Astrocyte (in vitro differentiated cells and primary cell): ENCODE data around the gene IFT27. TPM values are rescaled to one million over a fixed set of nuclear protein-coding genes. Genes with fewer than 3 reads are reported as not detected.

Experiments
- DNase-seq: peaks from one replicate; pipeline ENCODE4 v3.0.0-alpha.2; 2010; ENCODE audit warnings: low read depth
- FAIRE-seq: peaks from 2 replicates; lab custom pipeline; 2011; peaks lifted over from hg19 to GRCh38; lab: Jason Lieb, UNC
- H2AFZ ChIP-seq: 2 replicates; pipeline ENCODE4 v1.6.0; 2012; ENCODE audit warnings: low read depth, low read length, inconsistent platforms
- H3K27ac ChIP-seq: 2 replicates; pipeline ENCODE4 v1.5.1; 2011; ENCODE audit warnings: low read depth, low read length, inconsistent platforms
- H3K27me3 ChIP-seq: 2 replicates; pipeline ENCODE4 v1.6.0; 2011; ENCODE audit warnings: low read length, inconsistent platforms; ENCODE audit not compliant: insufficient read depth
- H3K36me3 ChIP-seq: 2 replicates; pipeline ENCODE4 v1.5.1; 2011; ENCODE audit warnings: low read length, inconsistent platforms; ENCODE audit not compliant: insufficient read depth
- H3K4me1 ChIP-seq: 2 replicates; pipeline ENCODE4 v1.5.1; 2011; ENCODE audit warnings: low read length, inconsistent platforms; ENCODE audit not compliant: insufficient read depth
- H3K4me2 ChIP-seq: 2 replicates; pipeline ENCODE4 v1.6.0; 2012; ENCODE audit warnings: low read length, inconsistent platforms
- H3K4me3 ChIP-seq: 2 replicates; pipeline ENCODE4 v1.5.1; 2011; ENCODE audit warnings: low read depth, mild to moderate bottlenecking, low read length, inconsistent platforms; ENCODE audit not compliant: insufficient read depth
- H3K79me2 ChIP-seq: 2 replicates; pipeline ENCODE4 v1.6.0; 2012; ENCODE audit warnings: mild to moderate bottlenecking, low read length, inconsistent platforms; ENCODE audit not compliant: insufficient read depth
- H3K9ac ChIP-seq: 2 replicates; pipeline ENCODE4 v1.6.0; 2012; ENCODE audit warnings: mild to moderate bottlenecking, low read length, inconsistent platforms
- H3K9me3 ChIP-seq: 2 replicates; pipeline ENCODE4 v1.5.1; 2012; ENCODE audit warnings: low read depth, mild to moderate bottlenecking, low read length, inconsistent platforms; ENCODE audit not compliant: insufficient read depth
- H4K20me1 ChIP-seq: 2 replicates; pipeline ENCODE4 v1.6.0; 2012; ENCODE audit warnings: low read length, inconsistent platforms; ENCODE audit not compliant: insufficient read depth
- H3K27ac Mint-ChIP-seq: one replicate; pipeline ENCODE4 v1.8.0; 2021; ENCODE audit warnings: mild to moderate bottlenecking, mixed read lengths; ENCODE audit not compliant: unreplicated experiment
- H3K27me3 Mint-ChIP-seq: one replicate; pipeline ENCODE4 v1.8.0; 2021; ENCODE audit warnings: low read depth, mixed read lengths; ENCODE audit not compliant: unreplicated experiment
- H3K36me3 Mint-ChIP-seq: one replicate; pipeline ENCODE4 v1.8.0; 2021; ENCODE audit warnings: low read depth, mixed read lengths; ENCODE audit not compliant: unreplicated experiment
- H3K4me1 Mint-ChIP-seq: one replicate; pipeline ENCODE4 v1.8.0; 2021; ENCODE audit warnings: low read depth, mixed read lengths; ENCODE audit not compliant: unreplicated experiment
- H3K4me3 Mint-ChIP-seq: one replicate; pipeline ENCODE4 v1.8.0; 2021; ENCODE audit warnings: mild to moderate bottlenecking, moderate library complexity, mixed read lengths; ENCODE audit not compliant: unreplicated experiment
- H3K9me3 Mint-ChIP-seq: one replicate; pipeline ENCODE4 v1.8.0; 2021; ENCODE audit warnings: mild to moderate bottlenecking, mixed read lengths; ENCODE audit not compliant: unreplicated experiment
- EZH2 ChIP-seq: IDR thresholded peaks from 2 replicates; pipeline ENCODE4 v1.6.1; 2012; ENCODE audit warnings: mild to moderate bottlenecking, low read length, inconsistent platforms; ENCODE audit not compliant: insufficient read depth
- total RNA-seq: library from RNA; stranded (reverse); gene quantifications from 2 replicates; pipeline ENCODE4 v1.2.1, GENCODE V29; 2021
- TF ChIP-seq, protein P1 (sequence below): IDR thresholded peaks from 2 replicates; pipeline ENCODE4 v1.5.1; 2011; ENCODE audit warnings: low read depth, mild to moderate bottlenecking, inconsistent platforms, low read length, moderate library complexity; ENCODE audit not compliant: insufficient read depth

IFT27 gene
- total RNA-seq, 1 donor from 2014 or later = 30.1 TPM

DNA sequence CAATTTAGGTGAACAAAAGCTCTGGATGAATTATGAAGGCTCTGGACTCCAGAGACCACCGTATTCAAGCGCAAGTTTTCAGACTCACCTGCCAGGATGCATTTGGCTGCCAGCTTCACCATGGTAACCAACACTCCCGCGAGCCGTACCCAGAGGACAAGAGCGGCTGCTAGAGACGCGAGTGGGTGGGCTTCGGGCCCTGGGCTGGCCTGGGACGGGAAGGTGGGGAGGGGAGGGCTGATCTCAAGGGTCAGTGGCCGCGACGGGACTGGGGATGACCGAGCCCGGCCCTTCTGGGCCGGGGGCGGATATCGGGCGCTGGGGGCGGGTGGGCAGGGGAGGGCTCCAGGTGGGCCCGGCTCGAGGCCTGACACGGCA is 344 bp downstream of the IFT27 start:
- Histone ChIP-seq H3K79me2 (no peaks in the 10 kb centered on the region), H4K20me1 (peaks cover 21% of the 10 kb centered on the region), H3K9me3 (no peaks in the 10 kb centered on the region), H3K9ac (peak overlapping the region; percentile 92), H3K4me3 (peak overlapping the region; percentile 86), H3K4me2 (peak overlapping the region; percentile 100), H3K36me3 (no peaks in the 10 kb centered on the region), H3K27ac (peak overlapping the region; percentile 61), H3K27me3 (no peaks in the 10 kb centered on the region), H3K4me1 (peaks cover 7% of the 10 kb centered on the region), H2AFZ (peak overlapping the region; percentile 93)
- no peak for TF ChIP-seq EZH2
- TF ChIP-seq, protein P1, sequence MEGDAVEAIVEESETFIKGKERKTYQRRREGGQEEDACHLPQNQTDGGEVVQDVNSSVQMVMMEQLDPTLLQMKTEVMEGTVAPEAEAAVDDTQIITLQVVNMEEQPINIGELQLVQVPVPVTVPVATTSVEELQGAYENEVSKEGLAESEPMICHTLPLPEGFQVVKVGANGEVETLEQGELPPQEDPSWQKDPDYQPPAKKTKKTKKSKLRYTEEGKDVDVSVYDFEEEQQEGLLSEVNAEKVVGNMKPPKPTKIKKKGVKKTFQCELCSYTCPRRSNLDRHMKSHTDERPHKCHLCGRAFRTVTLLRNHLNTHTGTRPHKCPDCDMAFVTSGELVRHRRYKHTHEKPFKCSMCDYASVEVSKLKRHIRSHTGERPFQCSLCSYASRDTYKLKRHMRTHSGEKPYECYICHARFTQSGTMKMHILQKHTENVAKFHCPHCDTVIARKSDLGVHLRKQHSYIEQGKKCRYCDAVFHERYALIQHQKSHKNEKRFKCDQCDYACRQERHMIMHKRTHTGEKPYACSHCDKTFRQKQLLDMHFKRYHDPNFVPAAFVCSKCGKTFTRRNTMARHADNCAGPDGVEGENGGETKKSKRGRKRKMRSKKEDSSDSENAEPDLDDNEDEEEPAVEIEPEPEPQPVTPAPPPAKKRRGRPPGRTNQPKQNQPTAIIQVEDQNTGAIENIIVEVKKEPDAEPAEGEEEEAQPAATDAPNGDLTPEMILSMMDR = no peak
- no peak for DNase-seq
- Mint-ChIP-seq H3K27me3 (peaks cover 9% of the 10 kb centered on the region), H3K4me1 (peaks cover 4% of the 10 kb centered on the region), H3K9me3 (peaks cover 12% of the 10 kb centered on the region), H3K36me3 (peaks cover 8% of the 10 kb centered on the region), H3K27ac (peak overlapping the region; percentile 58), H3K4me3 (peak overlapping the region; percentile 94)
- FAIRE-seq = no peak

DNA sequence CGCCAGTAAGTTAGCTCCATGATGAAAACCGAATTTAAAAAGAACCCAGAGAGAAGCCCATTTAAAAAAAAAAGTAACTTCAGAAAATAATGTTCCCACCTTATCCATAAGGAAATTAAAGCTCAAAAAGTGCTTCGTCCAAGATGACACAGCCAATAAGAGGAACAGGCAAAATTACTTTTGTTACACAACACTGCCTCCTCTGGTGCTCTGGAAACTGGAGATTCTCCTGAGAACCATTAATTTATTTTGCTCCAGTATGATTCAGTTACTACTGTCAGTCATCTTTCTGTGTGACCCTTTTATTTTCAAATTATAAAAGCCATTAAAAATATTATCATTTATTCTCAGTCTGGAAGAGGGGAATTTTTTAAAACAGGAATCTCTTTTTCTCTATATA is 2.0 kb downstream of the IFT27 start:
- peaks cover 21% of the 10 kb centered on the region for H4K20me1 ChIP-seq
- H3K36me3 Mint-ChIP-seq = peaks cover 11% of the 10 kb centered on the region
- FAIRE-seq = no peak

DNA sequence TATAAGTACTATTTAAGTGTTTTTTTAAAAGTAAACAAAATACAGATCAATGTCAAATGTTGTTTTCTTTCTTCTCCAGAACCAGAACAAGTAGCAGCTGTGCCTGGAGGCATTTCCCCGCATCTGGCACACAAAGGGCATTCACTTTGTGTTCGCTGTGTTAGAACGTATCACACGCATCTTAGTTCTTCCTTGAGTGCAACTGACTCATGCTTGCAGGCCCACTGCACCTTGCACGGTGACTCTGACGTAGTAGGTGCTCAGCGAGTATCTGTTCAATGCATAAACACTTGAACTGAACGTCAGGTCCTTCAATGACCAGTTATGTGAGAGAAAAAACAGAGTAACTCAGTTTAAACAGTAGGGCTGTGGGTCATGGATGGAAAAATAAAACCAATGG is 3.5 kb downstream of the IFT27 start:
- H3K27ac Mint-ChIP-seq = no peak overlapping the region
- no peak for FAIRE-seq
- H3K4me3 ChIP-seq = no peak overlapping the region
- H3K27ac ChIP-seq = no peak overlapping the region
- no peaks in the 10 kb centered on the region for H3K27me3 ChIP-seq
- H3K36me3 ChIP-seq = no peaks in the 10 kb centered on the region
- peaks cover 7% of the 10 kb centered on the region for H3K4me1 ChIP-seq
- peaks cover 5% of the 10 kb centered on the region for H3K9me3 Mint-ChIP-seq
- H3K4me3 Mint-ChIP-seq = no peak overlapping the region
- no peak overlapping the region for H3K4me2 ChIP-seq
- H3K27me3 Mint-ChIP-seq = peaks cover 3% of the 10 kb centered on the region
- no peaks in the 10 kb centered on the region for H3K79me2 ChIP-seq
- H3K9me3 ChIP-seq = no peaks in the 10 kb centered on the region
- peaks cover 15% of the 10 kb centered on the region for H3K36me3 Mint-ChIP-seq
- H3K9ac ChIP-seq = no peak overlapping the region
- peaks cover 21% of the 10 kb centered on the region for H4K20me1 ChIP-seq
- H2AFZ ChIP-seq = no peak overlapping the region
- no peak for TF ChIP-seq EZH2
- TF ChIP-seq, protein P1 = no peak
- DNase-seq = no peak
- peaks cover 4% of the 10 kb centered on the region for H3K4me1 Mint-ChIP-seq

More for the DNA sequence above, 2.0 kb downstream of the IFT27 start:
- Mint-ChIP-seq H3K27me3 (peaks cover 5% of the 10 kb centered on the region), H3K4me3 (no peak overlapping the region), H3K4me1 (peaks cover 4% of the 10 kb centered on the region), H3K27ac (no peak overlapping the region), H3K9me3 (peaks cover 10% of the 10 kb centered on the region)
- no peak overlapping the region for H3K9ac ChIP-seq
- H3K4me1 ChIP-seq = peaks cover 7% of the 10 kb centered on the region
- no peak overlapping the region for H3K27ac ChIP-seq
- H3K4me3 ChIP-seq = no peak overlapping the region
- no peak overlapping the region for H3K4me2 ChIP-seq
- DNase-seq = no peak
- H3K27me3 ChIP-seq = no peaks in the 10 kb centered on the region
- no peaks in the 10 kb centered on the region for H3K36me3 ChIP-seq
- TF ChIP-seq EZH2 = no peak
- TF ChIP-seq, protein P1 = peak; percentile 54
- no peaks in the 10 kb centered on the region for H3K79me2 ChIP-seq
- H2AFZ ChIP-seq = no peak overlapping the region
- H3K9me3 ChIP-seq = no peaks in the 10 kb centered on the region
